ENCODE results near the gene ADI1. TPM values are rescaled to one million over a fixed set of nuclear protein-coding genes. Genes with fewer than 3 reads are reported as not detected.

Gene ADI1
- total and polyA plus RNA-seq, 10 of the 15 experiments (the other 5 are each of a cell fraction or from before 2014, with no cell fraction given): 4.4 to 78.7 (median 17.2) TPM

DNA sequence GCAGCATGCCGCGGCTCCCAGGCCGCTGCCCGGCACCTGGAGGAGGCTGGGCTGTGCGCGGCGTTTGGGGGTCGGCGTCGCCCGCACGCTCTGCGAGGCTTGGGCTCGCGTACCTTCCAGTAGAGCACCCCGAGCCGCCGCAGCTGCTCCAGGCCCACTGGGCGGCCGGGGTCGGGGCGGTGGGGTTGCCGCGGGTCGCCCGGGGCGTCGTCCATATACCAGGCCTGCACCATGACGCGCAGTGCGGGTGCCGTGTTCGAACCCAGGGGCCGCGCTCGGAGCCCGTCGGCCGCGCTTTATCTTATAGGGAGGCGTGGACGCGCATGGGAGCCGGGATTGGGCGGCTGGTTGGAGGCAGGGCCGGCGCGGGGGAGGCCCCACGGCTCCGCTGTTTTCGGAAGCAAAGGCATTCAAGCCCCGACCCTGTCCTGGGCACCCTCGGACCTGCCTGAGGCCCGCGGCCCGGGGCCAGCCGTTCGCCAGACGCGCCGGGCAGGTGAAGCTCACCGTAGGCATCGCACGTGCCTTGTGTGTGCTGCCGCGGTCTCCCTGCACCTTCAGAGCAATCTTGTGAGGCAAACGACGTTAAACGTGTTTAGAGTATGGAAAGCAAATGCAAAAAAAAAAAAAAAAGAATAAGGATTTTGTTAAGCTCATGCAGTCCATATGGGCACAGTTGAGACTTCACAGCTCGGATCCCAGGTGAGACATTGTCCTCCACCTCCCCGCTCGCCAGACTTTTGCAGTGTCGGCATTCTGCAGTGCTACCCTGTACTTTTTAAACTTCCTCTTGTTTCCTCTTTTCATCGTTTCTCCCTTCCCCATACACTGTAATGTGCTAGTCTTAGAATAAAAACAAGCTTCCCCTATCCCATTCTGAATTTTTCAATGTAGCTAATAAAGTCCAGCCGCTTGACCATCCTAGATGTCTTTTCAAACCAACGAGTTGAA is at the start of gene ADI1 (continued):
- TF ChIP-seq PRDM15 (CRISPR knock-in tag; IDR thresholded peaks at IDR 0.05) (0 out of 2 replicates have a peak, but pooled peaks have one; percentile 33), CREB1 (IDR thresholded peaks at IDR 0.05; ENCODE audit: low read depth) (0 out of 2 replicates have a peak, but pooled peaks have one; percentile 8), BRCA1 (IDR thresholded peaks at IDR 0.05; ENCODE audit: low read depth, low read length) (no peak), HDAC2 (IDR thresholded peaks at IDR 0.05) (no peak), USF2 (IDR thresholded peaks at IDR 0.05; ENCODE audit: borderline replicate concordance, low read depth, low read length) (no peak), POU2F2 (IDR thresholded peaks at IDR 0.05; ENCODE audit: borderline replicate concordance, low read depth, low read length) (0 out of 3 replicates have a peak, but pooled peaks have one; percentile 42), ZNF622 (IDR thresholded peaks at IDR 0.05) (no peak), PBX3 (IDR thresholded peaks at IDR 0.05; ENCODE audit: insufficient replicate concordance, low read depth, low read length) (no peak), SP1 (IDR thresholded peaks at IDR 0.05; ENCODE audit: low read depth, low read length) (no peak), SUZ12 (IDR thresholded peaks at IDR 0.05; ENCODE audit: unreplicated experiment) (no peak), MTA2 (IDR thresholded peaks at IDR 0.05; ENCODE audit: low read depth) (no peak)
- TF ChIP-seq, protein P1, sequence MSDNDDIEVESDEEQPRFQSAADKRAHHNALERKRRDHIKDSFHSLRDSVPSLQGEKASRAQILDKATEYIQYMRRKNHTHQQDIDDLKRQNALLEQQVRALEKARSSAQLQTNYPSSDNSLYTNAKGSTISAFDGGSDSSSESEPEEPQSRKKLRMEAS (IDR thresholded peaks at IDR 0.05; ENCODE audit: low read depth, low read length): peak; percentile 34; the same call in 1 of the 2 replicates
- TF ChIP-seq, protein P2, sequence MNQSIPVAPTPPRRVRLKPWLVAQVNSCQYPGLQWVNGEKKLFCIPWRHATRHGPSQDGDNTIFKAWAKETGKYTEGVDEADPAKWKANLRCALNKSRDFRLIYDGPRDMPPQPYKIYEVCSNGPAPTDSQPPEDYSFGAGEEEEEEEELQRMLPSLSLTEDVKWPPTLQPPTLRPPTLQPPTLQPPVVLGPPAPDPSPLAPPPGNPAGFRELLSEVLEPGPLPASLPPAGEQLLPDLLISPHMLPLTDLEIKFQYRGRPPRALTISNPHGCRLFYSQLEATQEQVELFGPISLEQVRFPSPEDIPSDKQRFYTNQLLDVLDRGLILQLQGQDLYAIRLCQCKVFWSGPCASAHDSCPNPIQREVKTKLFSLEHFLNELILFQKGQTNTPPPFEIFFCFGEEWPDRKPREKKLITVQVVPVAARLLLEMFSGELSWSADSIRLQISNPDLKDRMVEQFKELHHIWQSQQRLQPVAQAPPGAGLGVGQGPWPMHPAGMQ (IDR thresholded peaks at IDR 0.05; ENCODE audit: borderline replicate concordance): no peak
